Measurements from ENCODE around the gene NACC2. TPM values are rescaled to one million over a fixed set of nuclear protein-coding genes. Genes with fewer than 3 reads are reported as not detected.
"Not testable (repeated sequence)": the region's sequence is repeated elsewhere in the genome, so short reads cannot be mapped to it uniquely, and the experiment has no call there.

The NACC2 gene
- total RNA-seq, 4 donors from 2014 or later, result 45.6 to 55.7 (median 49.8) TPM

GRCh38 chr9:135970128-135970815 is 124.8 kb downstream of the NACC2 start:
- Histone ChIP-seq H3K27me3 (peaks cover 0 to 5% of the 10 kb centered on the region in 2 donors), H3K27ac (no peak overlapping the region), H3K36me3 (no peaks in the 10 kb centered on the region), H3K9me3 (no peaks in the 10 kb centered on the region), H3K4me1 (peaks cover 0 to 26% (median 7%) of the 10 kb centered on the region in 4 donors), H3K4me3 (no peak overlapping the region)
- WGBS, 2 donors, result 80 to 84% methylated on average over 9 of the region's 9 CpGs
- DNase-seq (ENCODE audit: low spot score in 2 of 2), result no peak
- no peak for TF ChIP-seq POLR2A (IDR thresholded peaks at IDR 0.05)
- no peak for TF ChIP-seq CTCF (IDR thresholded peaks at IDR 0.05)
- TF ChIP-seq EP300 (IDR thresholded peaks at IDR 0.05), result no peak

- TF ChIP-seq CTCF (IDR thresholded peaks at IDR 0.05) (no peak), POLR2A (IDR thresholded peaks at IDR 0.05) (no peak)
- Histone ChIP-seq H3K36me3 (no peaks in the 10 kb centered on the region), H3K9me3 (no peaks in the 10 kb centered on the region), H3K4me3 (no peak overlapping the region), H3K27me3 (peaks cover 0 to 5% of the 10 kb centered on the region in 2 donors), H3K27ac (peak overlapping the region in 1 of 4 donors; percentile 29), H3K4me1 (peaks cover 0 to 26% (median 7%) of the 10 kb centered on the region in 4 donors)
- DNase-seq (ENCODE audit: low spot score in 2 of 2), result no peak
- WGBS, 2 donors, result 58 to 59% methylated on average over 12 of the region's 12 CpGs
These were observed 125.9 kb downstream of the NACC2 start for GRCh38 chr9:135969064-135969683.

DNA sequence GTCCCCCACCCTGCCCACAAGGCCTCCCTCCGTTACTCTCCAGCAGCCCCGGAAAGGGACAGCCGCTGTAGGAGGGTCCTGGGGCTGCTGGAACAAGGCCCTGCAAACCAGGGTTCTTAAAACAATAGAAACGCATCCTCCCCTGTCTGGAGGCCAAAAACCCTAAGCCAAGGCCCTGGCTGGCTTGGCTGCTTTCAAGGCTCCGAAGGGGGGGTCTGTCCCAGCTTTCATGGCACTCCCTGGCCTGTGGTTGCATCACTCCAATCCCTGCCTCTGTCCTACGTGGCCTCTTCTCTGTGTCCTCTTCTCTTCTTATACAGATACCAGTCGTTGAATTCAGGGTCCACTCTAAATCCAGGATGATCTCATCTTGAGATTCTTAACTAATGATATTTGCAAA is 126.5 kb downstream of the NACC2 start:
- 52 to 61% methylated on average over 7 of the region's 7 CpGs for WGBS, 2 donors
- Histone ChIP-seq H3K4me3 (no peak overlapping the region), H3K9me3 (no peaks in the 10 kb centered on the region), H3K4me1 (peaks cover 0 to 26% (median 7%) of the 10 kb centered on the region in 4 donors), H3K27me3 (peaks cover 0 to 5% of the 10 kb centered on the region in 2 donors), H3K27ac (peak overlapping the region in 2 of 4 donors; percentile 29 to 50), H3K36me3 (no peaks in the 10 kb centered on the region)
- no peak for DNase-seq (ENCODE audit: low spot score in 2 of 2)
- TF ChIP-seq EP300 (IDR thresholded peaks at IDR 0.05) (no peak), POLR2A (IDR thresholded peaks at IDR 0.05) (no peak), CTCF (IDR thresholded peaks at IDR 0.05) (no peak)

- Histone ChIP-seq H3K27me3 (no peaks in the 10 kb centered on the region), H3K36me3 (no peaks in the 10 kb centered on the region), H3K4me1 (peaks cover 0 to 26% (median 7%) of the 10 kb centered on the region in 4 donors), H3K4me3 (no peak overlapping the region), H3K27ac (peak overlapping the region in 2 of 4 donors; percentile 29 to 50), H3K9me3 (no peaks in the 10 kb centered on the region)
- TF ChIP-seq CTCF (IDR thresholded peaks at IDR 0.05) (no peak), POLR2A (IDR thresholded peaks at IDR 0.05) (no peak), EP300 (IDR thresholded peaks at IDR 0.05) (no peak)
- 33 to 48% methylated on average over 5 of the region's 5 CpGs for WGBS, 2 donors
- no peak for DNase-seq (ENCODE audit: low spot score in 2 of 2)
These were observed 127.0 kb downstream of the NACC2 start for GRCh38 chr9:135968083-135968476.

DNA sequence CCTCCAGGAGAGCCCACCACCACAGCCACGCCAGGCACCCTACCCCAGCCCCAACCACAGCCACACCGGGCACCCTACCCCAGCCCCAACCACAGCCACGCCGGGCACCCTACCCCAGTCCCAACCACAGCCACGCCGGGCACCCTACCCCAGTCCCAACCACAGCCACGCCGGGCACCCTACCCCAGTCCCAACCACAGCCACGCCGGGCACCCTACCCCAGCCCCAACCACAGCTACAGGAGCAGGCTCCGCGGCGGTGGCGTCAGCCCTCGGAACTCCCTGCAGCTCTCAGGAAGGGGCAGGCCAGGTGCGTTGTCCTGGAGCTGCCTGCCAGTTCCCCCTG is 128.2 kb downstream of the NACC2 start:
- H3K4me3 ChIP-seq; H3K27me3 ChIP-seq; H3K36me3 ChIP-seq; DNase-seq (ENCODE audit: low spot score in 2 of 2); H3K9me3 ChIP-seq; H3K27ac ChIP-seq: not testable (repeated sequence)
- peaks cover 0 to 29% (median 7%) of the 10 kb centered on the region in 4 donors for H3K4me1 ChIP-seq
- WGBS, 2 donors, result 84 to 92% methylated on average over 6 to 14 of the region's 16 CpGs
